ENCODE results near the gene MDFI.

- TF ChIP-seq MXI1 (conservative IDR thresholded peaks at IDR 0.05; ENCODE audit: poor library complexity, severe bottlenecking), result no peak
- no peak for TF ChIP-seq REST (IDR thresholded peaks at IDR 0.05; ENCODE audit: borderline replicate concordance)
- TF ChIP-seq CTCF (IDR thresholded peaks at IDR 0.05; ENCODE audit: poor library complexity, severe bottlenecking), result no peak
- no peak for TF ChIP-seq POLR2AphosphoS5 (IDR thresholded peaks at IDR 0.05)
- TF ChIP-seq SMC3 (conservative IDR thresholded peaks at IDR 0.05; ENCODE audit: poor library complexity), result no peak
- no peak for TF ChIP-seq EZH2 (IDR thresholded peaks at IDR 0.05; ENCODE audit: borderline replicate concordance, insufficient read depth, low read length, poor library complexity, severe bottlenecking)
- no peak for TF ChIP-seq EP300 (conservative IDR thresholded peaks at IDR 0.05; ENCODE audit: poor library complexity, severe bottlenecking)
These were observed 23.6 kb upstream of the MDFI start for GRCh38 chr6:41614715-41615114.

Measured in neural cell (in vitro differentiated cells).